Measurements from ENCODE around the gene DAP.

Gene DAP

GRCh38 chr5:10712574-10713366 lies 48.3 kb downstream of the DAP start:
- in situ Hi-C loops (cut with HindIII; ENCODE audit: low sequenced_read_pairs), result no loop called here

- in situ Hi-C loops (cut with HindIII; ENCODE audit: low sequenced_read_pairs), result no loop called here
These were observed 49.5 kb downstream of the DAP start for GRCh38 chr5:10711562-10711961.

- in situ Hi-C loops (cut with HindIII; ENCODE audit: low sequenced_read_pairs), result no loop called here
These were observed 50.4 kb downstream of the DAP start for GRCh38 chr5:10710513-10711128.

- in situ Hi-C loops (cut with HindIII; ENCODE audit: low sequenced_read_pairs), result no loop called here
These were observed 51.1 kb downstream of the DAP start for GRCh38 chr5:10709933-10710332.

GRCh38 chr5:10709409-10709808 lies 51.6 kb downstream of the DAP start:
- in situ Hi-C loops (cut with HindIII; ENCODE audit: low sequenced_read_pairs), result no loop called here

GRCh38 chr5:10708189-10708944 lies 52.7 kb downstream of the DAP start:
- in situ Hi-C loops (cut with HindIII; ENCODE audit: low sequenced_read_pairs), result no loop called here

- in situ Hi-C loops (cut with HindIII; ENCODE audit: low sequenced_read_pairs), result no loop called here
These were observed 53.6 kb downstream of the DAP start for GRCh38 chr5:10707198-10708142.

- in situ Hi-C loops (cut with HindIII; ENCODE audit: low sequenced_read_pairs), result no loop called here
These were observed 54.7 kb downstream of the DAP start for GRCh38 chr5:10706326-10706725.

GRCh38 chr5:10705747-10706146 lies 55.3 kb downstream of the DAP start:
- in situ Hi-C loops (cut with HindIII; ENCODE audit: low sequenced_read_pairs), result no loop called here

GRCh38 chr5:10704949-10705621 lies 55.9 kb downstream of the DAP start:
- in situ Hi-C loops (cut with HindIII; ENCODE audit: low sequenced_read_pairs), result no loop called here

GRCh38 chr5:10703676-10704075 lies 57.4 kb downstream of the DAP start:
- in situ Hi-C loops (cut with HindIII; ENCODE audit: low sequenced_read_pairs), result no loop called here

GRCh38 chr5:10702911-10703491 lies 58.0 kb downstream of the DAP start:
- in situ Hi-C loops (cut with HindIII; ENCODE audit: low sequenced_read_pairs), result no loop called here

GRCh38 chr5:10702040-10702629 lies 58.9 kb downstream of the DAP start:
- in situ Hi-C loops (cut with HindIII; ENCODE audit: low sequenced_read_pairs), result no loop called here

- in situ Hi-C loops (cut with HindIII; ENCODE audit: low sequenced_read_pairs), result no loop called here
These were observed 59.4 kb downstream of the DAP start for GRCh38 chr5:10701567-10702039.

- in situ Hi-C loops (cut with HindIII; ENCODE audit: low sequenced_read_pairs), result no loop called here
These were observed 60.5 kb downstream of the DAP start for GRCh38 chr5:10700516-10700915.

GRCh38 chr5:10699987-10700386 lies 61.0 kb downstream of the DAP start:
- in situ Hi-C loops (cut with HindIII; ENCODE audit: low sequenced_read_pairs), result no loop called here

- in situ Hi-C loops (cut with HindIII; ENCODE audit: low sequenced_read_pairs), result no loop called here
These were observed 61.7 kb downstream of the DAP start for GRCh38 chr5:10699281-10699874.

GRCh38 chr5:10695759-10696543 lies 65.1 kb downstream of the DAP start:
- in situ Hi-C loops (cut with HindIII; ENCODE audit: low sequenced_read_pairs), result no loop called here
